RKO (cell line): ENCODE data around the gene ARFGEF2.
A peak's percentile ranks its signal among the peaks of the same experiment; 100 is the strongest.
"Not testable (repeated sequence)": the region's sequence is repeated elsewhere in the genome, so short reads cannot be mapped to it uniquely, and the experiment has no call there.

ENCODE experiments used
- DNase-seq: peaks from one replicate; pipeline ENCODE4 v3.0.0-alpha.2; 2016; ENCODE audit warnings: low spot score

The ARFGEF2 gene

DNA sequence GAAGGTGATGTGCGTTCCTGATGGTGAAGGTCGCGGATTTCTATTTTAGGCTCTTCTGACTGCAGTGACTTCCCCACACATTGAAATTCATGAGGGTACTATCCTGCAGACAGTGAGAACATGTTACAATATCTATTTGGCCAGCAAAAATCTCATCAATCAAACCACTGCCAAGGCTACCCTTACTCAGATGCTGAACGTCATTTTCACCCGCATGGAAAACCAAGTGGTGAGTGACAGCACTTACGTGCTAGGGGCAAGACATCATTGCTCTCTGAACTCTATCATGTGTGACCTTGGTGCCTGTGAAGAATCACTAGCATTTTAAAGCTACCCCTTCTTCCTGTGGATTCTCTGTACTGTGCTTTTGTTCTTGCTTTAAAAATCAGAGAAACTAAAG is 31.1 kb downstream of the ARFGEF2 start:
- no peak for DNase-seq

GRCh38 chr20:48953653-48954052 is 32.1 kb downstream of the ARFGEF2 start:
- DNase-seq = no peak

GRCh38 chr20:48956052-48956451 is 34.5 kb downstream of the ARFGEF2 start:
- DNase-seq = no peak

GRCh38 chr20:48957053-48957481 is 35.6 kb downstream of the ARFGEF2 start:
- no peak for DNase-seq

DNA sequence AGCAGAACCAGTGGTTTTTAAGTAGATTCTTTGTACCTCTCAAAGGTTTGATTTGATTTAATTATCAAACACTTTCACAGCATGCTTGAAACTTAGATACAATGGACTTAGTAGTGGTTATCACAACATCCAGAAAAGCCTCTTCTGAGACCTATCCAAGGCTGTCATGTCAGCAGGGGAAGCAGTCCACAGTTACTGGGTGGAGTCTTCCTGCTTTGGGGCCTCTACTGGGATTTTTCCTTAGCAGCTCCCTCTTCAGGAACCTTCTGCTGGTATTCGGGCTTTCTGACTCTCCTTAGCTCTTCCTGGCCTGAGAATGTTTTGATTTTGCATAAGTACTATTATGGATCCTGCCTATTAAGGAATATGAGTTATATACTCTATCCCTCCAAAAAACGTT is 36.0 kb downstream of the ARFGEF2 start:
- no peak for DNase-seq

DNA sequence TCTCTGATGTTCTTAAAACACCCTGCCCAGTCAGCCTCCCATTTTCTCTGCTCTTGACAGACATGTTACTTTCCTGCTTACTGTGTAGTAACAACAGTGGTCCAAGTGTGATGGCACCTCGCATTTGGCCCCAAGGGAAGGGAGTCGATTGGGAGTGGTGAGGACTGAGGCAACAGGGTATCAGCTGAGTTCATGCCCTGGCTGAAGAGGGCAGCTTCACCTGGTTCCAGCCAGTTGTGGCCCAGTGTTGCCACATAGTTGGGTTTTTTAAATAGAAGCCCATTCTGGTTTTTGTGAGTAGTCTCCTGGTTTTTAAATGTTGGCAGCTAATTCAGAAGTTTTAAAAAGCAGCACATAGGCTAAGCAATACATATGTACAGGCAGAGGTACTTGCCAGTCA is 37.2 kb downstream of the ARFGEF2 start:
- DNase-seq = no peak

- DNase-seq = no peak
Observed at GRCh38 chr20:48959899-48960550, 38.5 kb downstream of the ARFGEF2 start.

GRCh38 chr20:48962421-48962820 is 40.9 kb downstream of the ARFGEF2 start:
- no peak for DNase-seq

DNA sequence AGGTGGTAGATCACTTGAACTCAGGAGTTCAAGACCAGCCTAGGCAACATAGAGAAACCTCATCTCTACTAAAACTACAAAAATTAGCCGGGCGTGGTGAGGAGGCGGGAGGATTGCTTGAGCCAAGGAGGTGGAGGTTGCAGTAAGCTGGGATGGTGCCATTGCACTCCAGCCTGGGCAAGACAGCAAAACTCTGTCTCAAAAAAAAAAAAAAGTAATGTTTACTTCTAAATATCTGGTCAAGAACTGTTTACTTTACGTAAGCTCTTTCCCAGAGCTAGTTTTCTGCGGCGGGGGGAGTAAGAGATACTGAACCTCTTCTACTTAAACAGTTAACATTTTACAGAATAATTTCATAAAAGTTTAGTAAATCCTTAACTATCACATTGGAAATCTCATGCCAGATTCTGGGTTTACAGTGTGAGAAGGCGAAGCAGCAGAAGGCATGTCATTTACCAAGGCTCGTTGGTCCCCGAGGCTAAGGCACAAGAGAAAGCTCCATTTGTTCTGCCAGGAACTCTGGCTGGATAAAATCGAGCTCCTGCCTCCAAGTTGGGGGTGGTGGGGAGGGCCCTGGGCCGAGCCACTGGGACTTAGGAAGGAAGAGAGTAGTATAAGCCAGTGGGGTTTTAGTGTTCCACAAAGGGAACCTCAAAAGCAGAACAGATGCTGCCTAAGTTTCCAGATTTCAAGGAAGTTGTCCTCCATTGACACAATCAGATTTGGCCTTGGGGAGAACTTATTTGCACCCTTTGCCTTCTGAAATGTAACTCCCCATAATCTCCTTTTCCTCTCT is 41.7 kb downstream of the ARFGEF2 start:
- DNase-seq = no peak

GRCh38 chr20:48965189-48965910 is 43.8 kb downstream of the ARFGEF2 start:
- DNase-seq = no peak

DNA sequence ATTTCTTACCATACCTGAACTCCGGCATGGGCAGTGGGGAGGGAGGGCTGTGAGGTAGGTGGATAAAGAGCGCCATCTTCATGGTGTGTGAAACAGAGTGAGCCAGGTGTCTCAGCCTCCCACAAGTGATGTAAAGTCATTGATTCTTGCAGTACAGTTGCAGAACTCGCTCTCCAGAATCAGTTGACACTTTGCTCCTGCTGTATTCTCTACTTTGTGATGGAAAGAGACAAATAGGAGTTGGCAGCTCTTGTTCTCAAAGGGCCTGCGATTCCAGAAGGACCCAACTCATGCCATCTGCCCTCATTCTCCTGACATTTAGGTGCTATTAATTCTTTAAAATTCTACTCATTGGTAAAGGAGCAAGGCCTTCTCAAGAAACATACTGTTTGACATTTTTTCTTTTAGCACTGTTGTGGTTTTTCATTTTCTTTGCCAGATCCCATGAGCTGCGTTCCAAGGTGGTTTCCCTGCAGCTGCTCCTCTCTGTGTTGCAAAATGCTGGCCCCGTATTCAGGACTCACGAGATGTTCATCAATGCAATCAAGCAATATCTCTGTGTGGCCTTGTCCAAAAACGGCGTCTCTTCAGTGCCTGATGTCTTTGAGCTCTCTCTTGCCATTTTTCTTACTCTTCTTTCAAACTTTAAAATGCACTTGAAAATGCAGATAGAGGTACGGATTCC is 49.3 kb downstream of the ARFGEF2 start:
- no peak for DNase-seq

DNA sequence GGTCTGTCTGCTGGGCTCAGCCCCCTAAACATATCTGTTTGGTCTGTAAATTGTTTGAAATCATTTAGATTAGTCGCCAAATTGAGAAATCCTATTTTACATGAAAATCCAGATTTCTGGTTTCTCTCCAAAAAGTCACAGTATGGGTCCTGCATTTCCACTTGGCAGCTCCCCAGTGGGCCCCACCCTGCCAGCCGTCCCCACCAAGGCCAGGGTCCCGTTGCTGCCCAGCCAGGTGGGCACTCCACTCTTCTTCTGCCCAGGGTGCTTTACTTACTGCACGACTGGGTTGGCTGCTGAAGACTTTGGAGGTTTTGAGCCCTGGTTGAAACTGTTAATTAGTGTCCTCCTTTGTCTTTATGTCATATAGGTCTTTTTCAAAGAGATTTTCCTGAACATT is 50.4 kb downstream of the ARFGEF2 start:
- DNase-seq = no peak

- DNase-seq = no peak
Observed at GRCh38 chr20:48972816-48973215, 51.3 kb downstream of the ARFGEF2 start.

DNA sequence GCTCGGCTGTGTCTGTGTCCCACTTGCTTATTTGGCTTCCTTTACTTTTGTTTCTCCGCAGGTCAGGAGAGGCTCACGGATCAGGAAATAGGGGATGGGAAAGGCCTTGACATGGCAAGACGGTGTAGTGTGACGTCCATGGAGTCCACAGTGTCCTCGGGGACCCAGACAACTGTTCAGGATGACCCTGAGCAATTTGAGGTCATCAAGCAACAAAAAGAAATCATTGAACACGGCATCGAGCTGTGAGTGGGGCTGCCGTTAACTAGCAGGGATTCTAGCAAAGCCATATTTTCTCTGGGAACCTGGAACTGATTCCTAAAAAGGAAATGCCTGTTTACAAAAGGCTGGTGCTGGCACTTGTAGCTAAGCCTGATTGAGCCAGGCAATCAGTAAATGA is 54.4 kb downstream of the ARFGEF2 start:
- DNase-seq = no peak

DNA sequence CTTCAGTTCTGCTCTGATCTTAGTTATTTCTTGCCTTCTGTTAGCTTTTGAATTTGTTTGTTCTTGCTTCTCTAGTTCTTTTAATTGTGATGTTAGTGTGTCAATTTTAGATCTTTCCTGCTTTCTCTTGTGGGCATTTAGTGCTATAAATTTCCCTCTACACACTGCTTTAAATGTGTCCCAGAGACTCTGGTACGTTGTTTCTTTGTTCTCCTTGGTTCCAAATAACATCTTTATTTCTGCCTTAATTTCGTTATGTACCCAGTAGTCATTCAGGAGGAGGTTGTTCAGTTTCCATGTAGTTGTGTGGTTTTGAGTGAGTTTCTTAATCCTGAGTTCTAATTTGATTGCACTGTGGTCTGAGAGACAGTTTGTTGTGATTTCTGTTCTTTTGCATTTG is 58.5 kb downstream of the ARFGEF2 start:
- not testable (repeated sequence) for DNase-seq

GRCh38 chr20:48983423-48984400 is 62.2 kb downstream of the ARFGEF2 start:
- peak; percentile 56 for DNase-seq

DNA sequence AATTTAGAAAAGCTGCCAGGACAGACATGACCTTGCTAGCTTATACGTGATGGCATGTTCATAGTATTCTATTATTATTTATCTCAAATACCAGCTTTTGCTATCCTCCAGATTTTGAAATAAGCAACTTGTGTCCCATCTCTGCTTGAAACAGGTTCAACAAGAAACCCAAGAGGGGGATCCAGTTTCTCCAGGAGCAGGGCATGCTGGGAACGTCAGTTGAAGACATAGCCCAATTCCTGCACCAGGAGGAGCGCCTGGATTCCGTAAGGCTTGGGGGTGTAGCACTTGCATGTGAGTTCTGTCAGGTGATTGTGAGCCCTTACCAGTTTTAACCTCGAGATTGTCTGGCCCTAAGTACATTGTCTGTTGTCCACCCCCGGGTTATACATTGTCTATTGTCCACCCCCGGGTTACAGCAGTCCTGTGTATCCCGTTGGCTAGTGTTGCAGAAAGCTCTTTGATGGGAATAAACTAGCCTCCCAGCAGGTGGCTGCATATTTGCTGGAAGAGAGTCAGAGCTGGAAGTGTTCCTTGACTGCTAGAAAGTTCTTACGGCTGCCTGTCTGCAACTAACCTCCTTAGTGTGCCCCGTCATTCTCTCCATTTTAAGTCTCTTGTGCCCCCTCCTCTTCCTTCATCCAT is 63.2 kb downstream of the ARFGEF2 start:
- DNase-seq = no peak

DNA sequence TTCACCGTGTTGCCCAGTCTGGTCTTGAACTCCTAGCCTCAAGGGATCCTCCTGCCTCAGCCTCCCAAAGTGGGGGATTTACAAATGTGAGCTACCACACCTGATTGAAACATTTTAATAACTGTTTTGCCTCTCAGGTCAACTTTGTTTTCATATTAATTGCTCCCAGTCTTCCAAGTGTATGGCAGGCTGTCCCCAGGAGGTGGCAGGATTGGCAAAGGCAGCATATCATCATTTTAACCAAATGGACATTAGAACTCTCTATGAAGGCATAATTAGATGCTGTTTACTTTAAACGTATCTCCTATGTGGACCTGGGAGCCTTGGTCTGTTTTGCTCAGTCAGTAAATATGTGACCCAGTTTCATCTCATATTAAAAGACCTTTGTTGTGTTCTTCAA is 65.4 kb downstream of the ARFGEF2 start:
- DNase-seq = peak; percentile 50

DNA sequence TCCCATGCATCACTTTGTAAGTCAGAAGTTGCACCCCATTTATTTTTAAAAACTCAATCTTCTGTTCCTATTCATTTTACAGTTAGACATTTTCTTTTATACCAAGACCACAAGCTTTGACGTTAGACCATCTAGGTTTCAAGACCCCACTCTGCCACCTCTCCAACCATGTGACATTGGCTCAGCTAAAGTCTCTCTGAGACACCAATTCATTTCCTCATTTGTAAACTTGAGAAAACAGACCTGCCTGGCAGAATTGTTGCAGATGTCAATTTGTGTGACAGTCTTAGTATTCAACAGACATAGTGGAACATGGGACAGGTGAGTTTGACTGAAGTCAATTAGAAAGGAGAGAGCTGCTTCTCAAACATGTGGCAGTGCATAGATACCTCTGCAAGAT is 69.0 kb downstream of the ARFGEF2 start:
- DNase-seq = no peak

GRCh38 chr20:48995589-48995988 is 74.1 kb downstream of the ARFGEF2 start:
- DNase-seq = no peak
